ENCODE measurements around the gene GPATCH2.
A peak's percentile ranks its signal among the peaks of the same experiment; 100 is the strongest.
"Not testable (repeated sequence)": the region's sequence is repeated elsewhere in the genome, so short reads cannot be mapped to it uniquely, and the experiment has no call there.

The GPATCH2 gene

GRCh38 chr1:217630711-217631591, at the start of gene GPATCH2, which contains the start of gene SPATA17:
Gene GPATCH2, minus strand, starts transcription at chr1:217631090. Its CDS starts 119 bp downstream, at chr1:217630971.
Gene SPATA17, plus strand, starts transcription at chr1:217631344. Its CDS starts 35 bp downstream, at chr1:217631379.
- DNase-seq = peak; percentile 55

GRCh38 chr1:217674028-217674729, 43.3 kb upstream of the GPATCH2 start:
- no peak for DNase-seq

GRCh38 chr1:217673387-217673786, 42.5 kb upstream of the GPATCH2 start:
- DNase-seq = no peak

- no peak for DNase-seq
Observed at GRCh38 chr1:217668351-217668940, 37.6 kb upstream of the GPATCH2 start.

GRCh38 chr1:217661407-217661806, 30.5 kb upstream of the GPATCH2 start:
- no peak for DNase-seq

GRCh38 chr1:217660353-217661062, 29.6 kb upstream of the GPATCH2 start:
- no peak for DNase-seq

GRCh38 chr1:217650674-217651073, 19.8 kb upstream of the GPATCH2 start:
- no peak for DNase-seq

GRCh38 chr1:217647791-217648190, 16.9 kb upstream of the GPATCH2 start:
- DNase-seq = no peak

GRCh38 chr1:217642455-217642854, 11.6 kb upstream of the GPATCH2 start:
- DNase-seq = no peak

- DNase-seq = no peak
Observed at GRCh38 chr1:217627431-217627830, 3.5 kb downstream of the GPATCH2 start.

GRCh38 chr1:217626321-217626720, 4.6 kb downstream of the GPATCH2 start:
- DNase-seq = no peak

- no peak for DNase-seq
Observed at GRCh38 chr1:217622042-217622441, 8.8 kb downstream of the GPATCH2 start.

GRCh38 chr1:217620814-217621213, 10.1 kb downstream of the GPATCH2 start:
- no peak for DNase-seq

- no peak for DNase-seq
Observed at GRCh38 chr1:217617126-217617525, 13.8 kb downstream of the GPATCH2 start.

- no peak for DNase-seq
Observed at GRCh38 chr1:217614200-217614712, 16.6 kb downstream of the GPATCH2 start.

- DNase-seq = no peak
Observed at GRCh38 chr1:217605390-217605789, 25.5 kb downstream of the GPATCH2 start.

- no peak for DNase-seq
Observed at GRCh38 chr1:217602380-217602779, 28.5 kb downstream of the GPATCH2 start.

GRCh38 chr1:217599154-217599553, 31.7 kb downstream of the GPATCH2 start:
- DNase-seq = no peak

GRCh38 chr1:217590598-217590997, 40.3 kb downstream of the GPATCH2 start:
- DNase-seq = no peak

- no peak for DNase-seq
Observed at GRCh38 chr1:217586586-217586985, 44.3 kb downstream of the GPATCH2 start.

- DNase-seq = no peak
Observed at GRCh38 chr1:217585577-217585976, 45.3 kb downstream of the GPATCH2 start.

- not testable (repeated sequence) for DNase-seq
Observed at GRCh38 chr1:217584286-217584811, 46.5 kb downstream of the GPATCH2 start.

Measured in activated CD4-positive, alpha-beta T cell treated with anti-CD3 and anti-CD28 coated beads for 1 hour (primary cell).